ENCODE results near the gene KDM6A.
"Not testable (repeated sequence)": the region's sequence is repeated elsewhere in the genome, so short reads cannot be mapped to it uniquely, and the experiment has no call there.

Gene KDM6A

GRCh38 chrX:44967221-44967620 lies 94.2 kb downstream of the KDM6A start:
- DNase-seq: no peak

DNA sequence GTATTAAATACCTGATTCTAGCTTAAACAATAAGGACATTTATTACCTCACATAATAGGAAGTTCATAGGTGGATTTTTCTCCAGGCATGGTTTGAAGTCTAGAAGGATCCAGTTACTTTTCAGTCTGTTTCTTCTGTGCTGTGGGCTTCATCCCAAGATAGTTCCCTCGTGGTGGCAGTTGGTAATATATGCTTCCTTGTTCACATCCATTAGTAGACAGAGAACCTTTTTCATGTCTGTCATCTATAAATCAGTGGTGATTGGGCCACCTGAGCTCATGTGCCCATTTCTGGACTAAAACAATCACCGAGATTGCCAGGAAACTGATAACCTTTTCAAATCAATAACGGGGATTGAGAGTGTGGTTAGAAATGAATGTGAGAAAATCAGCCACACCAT lies 97.7 kb downstream of the KDM6A start:
- no peak for DNase-seq

- DNase-seq: no peak
Measured at GRCh38 chrX:44971674-44972073, 98.7 kb downstream of the KDM6A start.

- no peak for DNase-seq
Measured at GRCh38 chrX:44972132-44972531, 99.1 kb downstream of the KDM6A start.

DNA sequence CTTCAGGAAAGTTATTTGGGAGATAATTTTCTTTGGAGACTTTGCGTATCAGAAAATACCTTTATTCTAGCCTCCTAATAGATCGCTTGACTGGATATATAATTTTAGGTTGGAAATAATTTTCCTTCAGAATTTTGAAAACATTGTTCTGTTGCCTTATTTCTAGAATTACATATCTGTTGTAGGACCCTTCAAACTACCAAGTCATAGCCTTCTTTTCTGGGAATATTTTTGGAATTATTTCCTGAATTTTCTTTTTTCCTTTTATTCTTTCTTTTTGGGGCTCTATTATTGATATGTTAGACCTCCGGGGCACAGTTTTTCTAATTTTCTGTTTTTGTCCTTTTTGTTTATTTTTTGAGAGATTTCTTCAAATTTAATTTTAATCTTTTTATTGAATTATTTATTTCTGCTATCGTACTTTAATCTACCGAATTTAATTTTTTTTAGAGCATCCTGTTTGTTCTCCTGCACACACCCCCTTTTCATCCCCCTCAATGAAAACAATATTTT lies 100.5 kb downstream of the KDM6A start:
- DNase-seq: no peak

- no peak for DNase-seq
Measured at GRCh38 chrX:44974451-44974850, 101.5 kb downstream of the KDM6A start.

DNA sequence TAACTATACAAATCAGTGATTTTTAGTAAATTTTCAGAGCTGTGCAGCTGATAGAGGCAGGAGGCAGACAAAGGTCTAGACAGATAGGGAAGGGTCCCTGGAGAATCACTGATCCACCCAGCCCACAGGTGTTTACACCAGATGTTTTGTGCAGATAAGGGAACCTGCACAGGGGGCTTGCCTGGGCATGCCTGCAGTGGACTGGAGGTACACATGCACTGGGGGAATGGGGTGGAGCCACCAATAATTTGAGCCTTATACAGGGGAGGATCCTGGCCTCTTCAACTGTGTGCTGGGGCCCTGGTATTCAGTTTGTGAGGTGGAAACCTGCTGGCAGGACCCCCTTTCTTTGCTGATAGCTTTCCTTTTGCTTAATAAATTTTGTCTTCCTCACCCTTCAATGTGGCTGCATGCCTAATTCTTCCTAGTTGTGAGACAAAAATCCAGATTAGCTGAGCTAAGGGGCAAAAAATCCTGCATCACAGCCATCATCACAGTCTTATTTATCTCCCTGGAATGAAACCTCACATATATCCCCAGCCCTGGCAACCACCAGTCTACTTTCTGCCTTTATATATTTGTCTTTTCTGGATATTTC lies 102.8 kb downstream of the KDM6A start:
- no peak for DNase-seq

DNA sequence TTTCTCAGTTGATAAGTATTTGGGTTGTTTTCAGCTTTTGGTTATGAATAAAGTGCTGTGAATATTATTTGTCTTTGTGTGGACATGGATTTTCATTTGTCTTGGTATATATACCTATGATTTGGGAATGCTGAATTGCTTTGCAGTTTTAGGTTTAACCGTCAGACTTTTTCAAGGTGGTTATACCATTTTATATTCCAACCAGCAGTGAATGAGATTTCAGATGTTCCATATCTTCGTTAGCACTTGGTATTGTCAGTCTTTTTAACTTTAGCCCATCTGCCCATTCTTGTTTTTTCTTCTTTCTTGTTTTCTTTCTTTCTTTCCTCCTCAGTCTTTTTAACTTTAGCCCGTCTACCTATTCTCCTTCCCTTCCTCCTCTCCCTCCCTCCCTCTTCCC lies 106.0 kb downstream of the KDM6A start:
- DNase-seq: no peak

DNA sequence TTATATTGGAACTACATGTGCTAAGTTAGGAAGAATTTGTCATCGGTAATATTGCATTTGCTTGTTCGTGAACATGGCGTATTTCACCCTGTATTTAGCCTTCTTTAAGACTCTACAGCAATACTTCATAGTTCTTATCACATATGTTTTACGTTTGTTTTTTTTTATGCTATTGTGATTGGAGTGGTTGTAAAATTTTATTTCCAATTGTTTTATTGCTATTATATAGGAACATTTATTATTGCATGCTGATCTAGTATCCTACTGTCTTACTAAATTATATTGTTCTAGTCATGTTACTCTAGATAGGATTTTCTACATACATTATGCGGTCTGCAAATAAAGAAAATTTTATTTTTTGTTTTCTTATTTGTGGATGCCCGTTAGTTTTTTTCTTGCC lies 107.4 kb downstream of the KDM6A start:
- no peak for DNase-seq

DNA sequence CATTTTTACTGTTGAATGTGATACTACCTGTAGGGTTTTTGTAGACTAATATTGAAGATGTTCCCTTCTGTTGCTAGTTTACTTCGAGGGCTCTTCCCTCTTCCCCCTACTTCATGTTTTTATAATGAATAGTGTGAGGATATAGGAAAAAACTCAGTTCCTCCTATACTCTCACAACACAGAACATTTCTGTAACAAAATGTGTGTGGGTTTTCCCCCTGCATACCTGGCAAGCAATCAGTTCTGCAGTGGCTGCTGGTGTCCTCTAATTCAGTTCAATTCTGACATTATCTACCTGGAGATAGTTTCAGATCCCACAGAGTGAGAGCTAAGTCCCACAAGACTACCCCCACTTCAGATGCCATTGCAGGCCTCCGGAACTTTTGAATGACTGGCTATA lies 107.9 kb downstream of the KDM6A start:
- no peak for DNase-seq

GRCh38 chrX:44989995-44990770 lies 117.2 kb downstream of the KDM6A start:
- DNase-seq: no peak

DNA sequence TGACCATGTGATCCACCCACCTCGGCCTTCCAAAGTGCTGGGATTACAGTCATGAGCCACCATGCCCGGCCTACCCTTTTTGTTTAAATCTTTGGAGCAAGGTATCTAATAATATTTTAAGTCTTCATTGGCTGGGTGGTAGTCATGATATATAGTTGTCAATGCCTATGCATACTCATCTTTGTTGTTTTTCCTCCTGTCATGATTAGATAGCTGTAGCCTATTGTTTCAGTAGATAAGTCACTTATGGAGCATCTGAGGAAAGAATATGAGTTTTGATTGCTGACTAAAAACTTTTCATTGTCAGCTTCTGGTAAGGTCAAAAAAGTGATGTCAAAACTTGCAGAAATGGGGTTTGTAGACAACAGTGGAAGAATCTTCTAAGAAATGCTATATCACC lies 119.8 kb downstream of the KDM6A start:
- no peak for DNase-seq

DNA sequence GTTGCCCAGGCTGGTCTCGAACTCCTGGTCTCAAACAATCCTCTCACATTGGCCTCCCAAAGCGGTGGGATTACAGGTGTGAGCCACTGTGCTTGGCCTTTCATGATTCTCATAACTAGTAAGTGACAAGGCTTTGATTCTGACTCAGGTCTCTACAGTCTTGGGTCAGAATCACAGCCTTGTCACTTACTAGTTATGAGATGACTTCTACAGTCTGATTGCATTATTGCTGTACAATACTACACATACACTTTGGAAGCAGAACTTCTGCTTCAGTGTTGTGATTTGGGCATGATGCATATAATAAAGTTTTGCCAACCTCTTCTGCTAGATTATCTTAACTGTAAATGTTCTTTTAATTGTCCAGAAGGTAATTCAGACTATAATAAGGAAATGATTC lies 123.3 kb downstream of the KDM6A start:
- no peak for DNase-seq

- DNase-seq: no peak
Measured at GRCh38 chrX:44997282-44997812, 124.4 kb downstream of the KDM6A start.

DNA sequence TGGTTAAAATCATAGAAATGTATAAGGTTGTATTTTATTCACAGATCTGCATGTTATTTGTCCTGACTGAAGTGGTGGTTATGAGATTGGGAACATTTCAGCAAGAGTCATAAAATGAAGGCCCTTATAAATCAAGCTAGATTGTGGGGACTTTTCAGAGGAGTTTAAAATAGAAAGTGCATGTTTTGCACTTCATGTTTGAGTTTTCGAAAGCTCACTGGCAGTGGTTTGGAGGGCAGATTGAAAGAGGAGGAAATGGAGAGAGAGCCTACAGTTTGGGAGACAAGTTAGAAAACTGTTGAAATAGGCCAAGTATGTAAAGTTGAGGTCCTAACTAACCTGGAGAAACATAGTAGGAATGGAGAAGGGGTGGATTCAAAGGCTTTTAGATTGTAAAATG lies 124.9 kb downstream of the KDM6A start:
- DNase-seq: no peak

- not testable (repeated sequence) for DNase-seq
Measured at GRCh38 chrX:44999237-44999636, 126.2 kb downstream of the KDM6A start.

DNA sequence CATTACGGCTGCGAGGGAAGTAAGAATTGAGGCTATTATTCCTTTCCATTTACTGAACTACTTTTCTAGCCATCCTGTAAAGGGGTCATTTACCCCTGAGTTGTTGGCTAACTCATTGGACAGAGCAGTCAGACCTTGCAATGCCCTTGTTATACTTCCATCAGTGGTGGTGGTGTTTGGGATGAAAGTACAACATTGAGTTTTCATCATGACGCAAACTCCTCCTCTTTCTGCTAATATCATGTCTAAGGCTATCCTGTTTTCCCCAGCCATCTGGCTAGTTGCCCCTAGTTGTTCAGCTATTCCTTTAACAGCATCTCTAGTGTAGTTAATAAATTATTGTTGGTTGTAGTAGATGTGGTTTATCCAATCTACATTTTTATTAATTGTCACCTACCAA lies 126.9 kb downstream of the KDM6A start:
- not testable (repeated sequence) for DNase-seq

GRCh38 chrX:45001048-45001447 lies 128.1 kb downstream of the KDM6A start:
- DNase-seq: no peak

DNA sequence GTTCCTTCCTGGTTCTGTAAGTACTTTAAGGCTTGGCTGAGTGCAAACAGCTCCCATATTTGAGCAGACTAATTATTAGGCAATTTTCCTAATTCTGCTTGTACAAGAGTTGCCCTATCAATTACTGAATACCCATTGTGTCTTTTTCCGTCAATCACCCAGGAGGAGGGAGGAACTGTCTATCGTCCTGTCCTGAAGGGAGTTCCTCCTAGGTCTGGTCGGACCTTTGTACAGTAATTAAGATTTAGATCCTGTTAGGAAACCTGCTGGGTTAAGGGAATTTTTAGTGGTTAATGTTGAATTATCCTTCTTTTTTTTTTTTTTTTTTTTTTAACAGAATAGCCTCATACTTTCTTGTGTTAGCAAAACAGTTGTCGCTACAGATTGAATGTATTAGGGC lies 130.1 kb downstream of the KDM6A start:
- DNase-seq: no peak

DNA sequence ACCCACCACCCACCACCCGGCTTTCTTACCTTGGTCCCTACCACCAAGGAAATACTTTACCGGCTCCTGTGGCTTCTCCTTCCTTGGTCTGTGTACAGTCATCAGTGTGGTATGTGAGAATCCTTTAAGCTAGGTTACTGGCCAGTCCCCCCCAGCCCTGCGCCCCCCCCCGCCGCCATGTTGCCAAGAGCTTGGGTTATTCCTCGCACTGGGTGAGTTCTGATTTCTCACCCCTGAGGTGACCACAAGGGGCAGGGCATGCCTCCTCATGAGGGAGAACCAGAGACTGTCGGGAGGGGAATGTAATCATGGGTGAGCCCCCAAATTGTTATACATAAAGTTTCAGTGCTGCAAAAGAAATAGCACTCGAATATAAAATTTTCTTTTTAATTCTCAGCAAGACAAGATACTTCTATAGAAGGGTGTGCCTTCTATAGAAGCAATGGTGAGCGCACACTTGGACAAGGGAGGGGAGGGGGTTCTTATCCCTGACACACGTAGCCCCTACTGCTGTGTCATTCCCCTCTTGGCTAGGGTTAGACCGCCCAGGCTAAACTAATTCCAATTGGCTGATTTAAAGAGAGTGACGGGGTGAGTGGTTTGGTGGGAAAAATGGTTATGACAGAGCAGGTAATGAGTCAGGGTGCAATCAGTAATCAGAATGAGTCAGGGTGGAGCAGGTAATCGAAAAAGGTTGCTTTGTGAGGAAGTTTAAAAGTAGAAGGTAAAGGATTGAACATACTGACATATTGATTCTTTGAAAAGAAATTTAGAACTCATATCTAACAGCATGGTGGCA lies 133.2 kb downstream of the KDM6A start:
- DNase-seq: no peak

DNA sequence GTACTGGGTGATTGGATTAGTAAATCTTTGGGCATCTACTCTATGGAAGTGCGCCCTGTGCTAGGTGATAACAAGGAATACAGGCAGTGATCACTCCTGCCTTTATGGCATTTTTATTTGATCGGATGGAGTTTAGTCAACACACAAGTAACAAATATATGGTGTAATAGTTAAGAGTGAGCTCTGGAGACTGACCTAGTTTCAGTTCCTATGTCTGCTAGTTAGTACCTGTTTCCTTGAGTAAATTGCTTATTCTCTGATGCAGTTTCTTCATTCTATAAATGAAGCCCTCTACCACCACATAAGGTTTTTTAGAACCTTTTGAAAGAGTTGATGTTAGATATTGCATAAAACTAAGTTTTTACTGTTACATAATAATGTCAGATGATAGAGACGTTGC lies 134.6 kb downstream of the KDM6A start:
- no peak for DNase-seq

GRCh38 chrX:45009371-45010000 lies 136.5 kb downstream of the KDM6A start:
- DNase-seq: no peak

- no peak for DNase-seq
Measured at GRCh38 chrX:45011131-45011530, 138.1 kb downstream of the KDM6A start.

Data from stimulated activated CD4-positive, alpha-beta T cell treated with anti-CD3 and anti-CD28 coated beads, Interleukin-2, amount 100 ng/mL, for 24 hours (primary cell).